T-helper 1 cell (primary cell): ENCODE measurements around the gene SRSF7.
"Not testable (repeated sequence)": the region's sequence is repeated elsewhere in the genome, so short reads cannot be mapped to it uniquely, and the experiment has no call there.

ENCODE experiments used
- DNase-seq, 5 donors: peaks; one replicate each; pipeline ENCODE4 v3.0.0-alpha.2; 2012 to 2020

The SRSF7 gene

GRCh38 chr2:38751596-38752410, 642 bp upstream of the SRSF7 start:
- DNase-seq = no peak

GRCh38 chr2:38750011-38750890, 910 bp downstream of the SRSF7 start:
- peak in 4 of 5 donors; percentile 22 to 58 (median 47) for DNase-seq

GRCh38 chr2:38748943-38749804, 2.0 kb downstream of the SRSF7 start:
- no peak for DNase-seq

- DNase-seq = no peak
Measured at GRCh38 chr2:38748391-38748790, 2.8 kb downstream of the SRSF7 start.

GRCh38 chr2:38747819-38748218, 3.3 kb downstream of the SRSF7 start:
- no peak for DNase-seq

- no peak for DNase-seq
Measured at GRCh38 chr2:38747007-38747424, 4.1 kb downstream of the SRSF7 start.

GRCh38 chr2:38745267-38745666, 5.9 kb downstream of the SRSF7 start:
- DNase-seq = no peak

GRCh38 chr2:38744399-38744780, 6.8 kb downstream of the SRSF7 start:
- DNase-seq = no peak

GRCh38 chr2:38743672-38744398, 7.3 kb downstream of the SRSF7 start:
- no peak for DNase-seq

- DNase-seq = no peak
Measured at GRCh38 chr2:38742797-38743559, 8.2 kb downstream of the SRSF7 start.

GRCh38 chr2:38740851-38741731, 10.1 kb downstream of the SRSF7 start:
- DNase-seq = peak in 2 of 5 donors; percentile 25 to 48

- no peak for DNase-seq
Measured at GRCh38 chr2:38739524-38739923, 11.6 kb downstream of the SRSF7 start.

- DNase-seq = no peak
Measured at GRCh38 chr2:38737925-38738324, 13.2 kb downstream of the SRSF7 start.

GRCh38 chr2:38737000-38737698, 14.0 kb downstream of the SRSF7 start:
- not testable (repeated sequence) for DNase-seq

GRCh38 chr2:38735999-38736320, 15.2 kb downstream of the SRSF7 start:
- DNase-seq = no peak

GRCh38 chr2:38734299-38735058, 16.7 kb downstream of the SRSF7 start:
- no peak for DNase-seq

- DNase-seq = no peak
Measured at GRCh38 chr2:38733300-38733971, 17.7 kb downstream of the SRSF7 start.

GRCh38 chr2:38731684-38732221, 19.4 kb downstream of the SRSF7 start:
- DNase-seq = no peak
